ENCODE results near the gene TPI1. TPM values are rescaled to one million over a fixed set of nuclear protein-coding genes. Genes with fewer than 3 reads are reported as not detected.
A peak's percentile ranks its signal among the peaks of the same experiment; 100 is the strongest.

TPI1 gene
- total and polyA plus RNA-seq, 2 experiments from 2014 or later, result 1,963 to 4,448 TPM

GRCh38 chr12:6909421-6910145 lies 42.3 kb downstream of the TPI1 start:
- Histone ChIP-seq H3K27me3 (no peaks in the 10 kb centered on the region), H3K36me3 (no peaks in the 10 kb centered on the region), H3K27ac (no peak overlapping the region), H3K9me3 (ENCODE audit: low read depth) (no peaks in the 10 kb centered on the region), H3K4me1 (ENCODE audit: low read depth) (peaks cover 4% of the 10 kb centered on the region), H3K4me3 (no peak overlapping the region)
- no peak for TF ChIP-seq CTCF (IDR thresholded peaks at IDR 0.05; ENCODE audit: low read depth, low read length)
- DNase-seq (ENCODE audit: low read depth in 1 of 2, low spot score in 1 of 2), result no peak

GRCh38 chr12:6912164-6912935 lies 45.0 kb downstream of the TPI1 start:
- no peaks in the 10 kb centered on the region for H3K4me1 ChIP-seq (ENCODE audit: low read depth)
- no peak for TF ChIP-seq CTCF (IDR thresholded peaks at IDR 0.05; ENCODE audit: low read depth, low read length)
- no peaks in the 10 kb centered on the region for H3K27me3 ChIP-seq
- no peak for DNase-seq (ENCODE audit: low read depth in 1 of 2, low spot score in 1 of 2)
- H3K36me3 ChIP-seq, result no peaks in the 10 kb centered on the region
- H3K4me3 ChIP-seq, result no peak overlapping the region
- no peak overlapping the region for H3K27ac ChIP-seq
- no peaks in the 10 kb centered on the region for H3K9me3 ChIP-seq (ENCODE audit: low read depth)

- H3K9me3 ChIP-seq (ENCODE audit: low read depth), result no peaks in the 10 kb centered on the region
- H3K4me3 ChIP-seq, result peak within 1 kb of the TSS; percentile 69
- DNase-seq (ENCODE audit: low read depth in 1 of 2, low spot score in 1 of 2), result peak; percentile 66 to 80
- H3K27me3 ChIP-seq, result no peaks in the 10 kb centered on the region
- no peaks in the 10 kb centered on the region for H3K4me1 ChIP-seq (ENCODE audit: low read depth)
- H3K36me3 ChIP-seq, result peaks cover 2% of the 10 kb centered on the region
- H3K27ac ChIP-seq, result no peak within 1 kb of the TSS
- TF ChIP-seq CTCF (IDR thresholded peaks at IDR 0.05; ENCODE audit: low read depth, low read length), result no peak
These were observed 47.1 kb downstream of the TPI1 start, which contains the start of gene ENO2 for GRCh38 chr12:6914246-6914946. Gene ENO2 (plus strand): TSS chr12:6914580. CDS start chr12:6915833, 1,253 bp downstream.

GRCh38 chr12:6914947-6915788 lies 47.8 kb downstream of the TPI1 start:
- peak in 1 of 2 donors; percentile 27 for DNase-seq (ENCODE audit: low read depth in 1 of 2, low spot score in 1 of 2)
- H3K4me1 ChIP-seq (ENCODE audit: low read depth), result no peaks in the 10 kb centered on the region
- peak overlapping the region; percentile 69 for H3K4me3 ChIP-seq
- H3K36me3 ChIP-seq, result peaks cover 2% of the 10 kb centered on the region
- H3K9me3 ChIP-seq (ENCODE audit: low read depth), result no peaks in the 10 kb centered on the region
- H3K27ac ChIP-seq, result no peak overlapping the region
- H3K27me3 ChIP-seq, result no peaks in the 10 kb centered on the region
- TF ChIP-seq CTCF (IDR thresholded peaks at IDR 0.05; ENCODE audit: low read depth, low read length), result no peak

GRCh38 chr12:6915789-6916285 lies 48.5 kb downstream of the TPI1 start:
- Histone ChIP-seq H3K9me3 (ENCODE audit: low read depth) (no peaks in the 10 kb centered on the region), H3K27me3 (no peaks in the 10 kb centered on the region), H3K4me3 (no peak overlapping the region), H3K27ac (no peak overlapping the region), H3K36me3 (peaks cover 2% of the 10 kb centered on the region), H3K4me1 (ENCODE audit: low read depth) (no peaks in the 10 kb centered on the region)
- no peak for TF ChIP-seq CTCF (IDR thresholded peaks at IDR 0.05; ENCODE audit: low read depth, low read length)
- no peak for DNase-seq (ENCODE audit: low read depth in 1 of 2, low spot score in 1 of 2)

All from cardiac muscle cell (in vitro differentiated cells and primary cell).